Neural cell (in vitro differentiated cells): ENCODE data around the gene CUX1.

Experiments used
- EP300 ChIP-seq: fragments of 450-650 bp; conservative IDR thresholded peaks from 2 replicates; pipeline ENCODE4 v1.6.1; 2014; ENCODE audit warnings: antibody characterized with exemption, mild to moderate bottlenecking, moderate library complexity; ENCODE audit not compliant: poor library complexity, severe bottlenecking
- EZH2 ChIP-seq: fragments of 200-600, 300-800 bp; shearing (Covaris generic), sonication (generic); IDR thresholded peaks from 2 replicates; pipeline ENCODE4 v1.6.1; 2014; ENCODE audit warnings: antibody characterized with exemption, low read length, borderline replicate concordance, mild to moderate bottlenecking; ENCODE audit not compliant: insufficient read depth, poor library complexity, severe bottlenecking
- MXI1 ChIP-seq: fragments of 450-650 bp; conservative IDR thresholded peaks from 2 replicates; pipeline ENCODE4 v1.6.1; 2014; ENCODE audit warnings: antibody characterized with exemption, mild to moderate bottlenecking; ENCODE audit not compliant: poor library complexity, severe bottlenecking
- POLR2AphosphoS5 ChIP-seq: IDR thresholded peaks from 2 replicates; pipeline ENCODE4 v1.6.1; 2012
- RAD21 ChIP-seq: fragments of 450-650 bp; conservative IDR thresholded peaks from 2 replicates; pipeline ENCODE4 v1.6.1; 2014; ENCODE audit warnings: antibody characterized with exemption, mild to moderate bottlenecking, moderate library complexity
- SMC3 ChIP-seq: fragments of 450-650 bp; conservative IDR thresholded peaks from 2 replicates; pipeline ENCODE4 v1.6.1; 2014; ENCODE audit warnings: antibody characterized with exemption, mild to moderate bottlenecking, moderate library complexity; ENCODE audit not compliant: poor library complexity
- TAF1 ChIP-seq: IDR thresholded peaks from 2 replicates; pipeline ENCODE4 v1.6.1; 2012; ENCODE audit warnings: low read depth
- TF ChIP-seq, protein P1 (sequence below): fragments of 450-650 bp; IDR thresholded peaks from 2 replicates; pipeline ENCODE4 v1.5.1; 2014; ENCODE audit warnings: antibody characterized with exemption, mild to moderate bottlenecking, moderate library complexity; ENCODE audit not compliant: poor library complexity, severe bottlenecking
- TF ChIP-seq, protein P2 (sequence below): IDR thresholded peaks from 2 replicates; pipeline ENCODE4 v1.6.1; 2012; ENCODE audit warnings: borderline replicate concordance

DNA sequence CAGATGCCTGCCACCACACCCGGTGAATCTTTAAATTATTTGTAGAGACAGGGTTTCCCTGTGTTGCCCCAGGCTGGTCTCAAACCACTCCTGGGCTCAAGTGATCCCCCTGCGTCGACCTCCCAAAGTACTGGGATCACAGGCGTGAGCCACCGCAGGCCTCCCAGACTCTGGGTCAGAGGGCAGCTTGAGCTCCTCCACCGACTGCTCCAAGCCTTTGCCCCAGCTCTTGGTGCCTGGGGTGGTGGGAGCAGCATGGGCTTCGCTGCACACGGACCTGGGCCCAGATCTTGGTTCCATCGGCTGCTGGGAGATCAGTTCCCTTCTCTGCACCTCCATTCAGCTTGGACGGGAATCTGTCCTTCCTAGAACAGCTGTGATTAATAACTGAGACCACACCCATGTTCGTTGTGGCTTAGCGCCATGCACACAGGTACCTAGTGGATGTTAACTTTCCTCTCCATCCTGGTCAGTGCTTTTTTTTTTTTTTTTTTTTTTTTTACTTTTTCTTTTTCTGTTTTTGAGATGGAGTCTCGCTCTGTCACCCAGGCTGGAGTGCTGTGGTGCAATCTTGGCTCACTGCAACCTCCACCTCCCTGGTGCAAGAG, 125.3 kb downstream of the CUX1 start:
- TF ChIP-seq, protein P1, sequence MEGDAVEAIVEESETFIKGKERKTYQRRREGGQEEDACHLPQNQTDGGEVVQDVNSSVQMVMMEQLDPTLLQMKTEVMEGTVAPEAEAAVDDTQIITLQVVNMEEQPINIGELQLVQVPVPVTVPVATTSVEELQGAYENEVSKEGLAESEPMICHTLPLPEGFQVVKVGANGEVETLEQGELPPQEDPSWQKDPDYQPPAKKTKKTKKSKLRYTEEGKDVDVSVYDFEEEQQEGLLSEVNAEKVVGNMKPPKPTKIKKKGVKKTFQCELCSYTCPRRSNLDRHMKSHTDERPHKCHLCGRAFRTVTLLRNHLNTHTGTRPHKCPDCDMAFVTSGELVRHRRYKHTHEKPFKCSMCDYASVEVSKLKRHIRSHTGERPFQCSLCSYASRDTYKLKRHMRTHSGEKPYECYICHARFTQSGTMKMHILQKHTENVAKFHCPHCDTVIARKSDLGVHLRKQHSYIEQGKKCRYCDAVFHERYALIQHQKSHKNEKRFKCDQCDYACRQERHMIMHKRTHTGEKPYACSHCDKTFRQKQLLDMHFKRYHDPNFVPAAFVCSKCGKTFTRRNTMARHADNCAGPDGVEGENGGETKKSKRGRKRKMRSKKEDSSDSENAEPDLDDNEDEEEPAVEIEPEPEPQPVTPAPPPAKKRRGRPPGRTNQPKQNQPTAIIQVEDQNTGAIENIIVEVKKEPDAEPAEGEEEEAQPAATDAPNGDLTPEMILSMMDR = no peak
- TF ChIP-seq SMC3 = no peak
- no peak for TF ChIP-seq POLR2AphosphoS5
- no peak for TF ChIP-seq EZH2
- no peak for TF ChIP-seq RAD21
- TF ChIP-seq EP300 = no peak
- TF ChIP-seq, protein P2, sequence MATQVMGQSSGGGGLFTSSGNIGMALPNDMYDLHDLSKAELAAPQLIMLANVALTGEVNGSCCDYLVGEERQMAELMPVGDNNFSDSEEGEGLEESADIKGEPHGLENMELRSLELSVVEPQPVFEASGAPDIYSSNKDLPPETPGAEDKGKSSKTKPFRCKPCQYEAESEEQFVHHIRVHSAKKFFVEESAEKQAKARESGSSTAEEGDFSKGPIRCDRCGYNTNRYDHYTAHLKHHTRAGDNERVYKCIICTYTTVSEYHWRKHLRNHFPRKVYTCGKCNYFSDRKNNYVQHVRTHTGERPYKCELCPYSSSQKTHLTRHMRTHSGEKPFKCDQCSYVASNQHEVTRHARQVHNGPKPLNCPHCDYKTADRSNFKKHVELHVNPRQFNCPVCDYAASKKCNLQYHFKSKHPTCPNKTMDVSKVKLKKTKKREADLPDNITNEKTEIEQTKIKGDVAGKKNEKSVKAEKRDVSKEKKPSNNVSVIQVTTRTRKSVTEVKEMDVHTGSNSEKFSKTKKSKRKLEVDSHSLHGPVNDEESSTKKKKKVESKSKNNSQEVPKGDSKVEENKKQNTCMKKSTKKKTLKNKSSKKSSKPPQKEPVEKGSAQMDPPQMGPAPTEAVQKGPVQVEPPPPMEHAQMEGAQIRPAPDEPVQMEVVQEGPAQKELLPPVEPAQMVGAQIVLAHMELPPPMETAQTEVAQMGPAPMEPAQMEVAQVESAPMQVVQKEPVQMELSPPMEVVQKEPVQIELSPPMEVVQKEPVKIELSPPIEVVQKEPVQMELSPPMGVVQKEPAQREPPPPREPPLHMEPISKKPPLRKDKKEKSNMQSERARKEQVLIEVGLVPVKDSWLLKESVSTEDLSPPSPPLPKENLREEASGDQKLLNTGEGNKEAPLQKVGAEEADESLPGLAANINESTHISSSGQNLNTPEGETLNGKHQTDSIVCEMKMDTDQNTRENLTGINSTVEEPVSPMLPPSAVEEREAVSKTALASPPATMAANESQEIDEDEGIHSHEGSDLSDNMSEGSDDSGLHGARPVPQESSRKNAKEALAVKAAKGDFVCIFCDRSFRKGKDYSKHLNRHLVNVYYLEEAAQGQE = no peak
- TF ChIP-seq TAF1 = no peak
- no peak for TF ChIP-seq MXI1
